HG02678 (cell line): Measurements from ENCODE around the gene FDXACB1.

Source experiments
- ATAC-seq: cut with Tn5 transposase; IDR thresholded peaks from one replicate; pipeline ENCODE4 v1.9.1; 2021; ENCODE audit warnings: mild to moderate bottlenecking, moderate library complexity; ENCODE audit not compliant: unreplicated experiment

The FDXACB1 gene, protein sequence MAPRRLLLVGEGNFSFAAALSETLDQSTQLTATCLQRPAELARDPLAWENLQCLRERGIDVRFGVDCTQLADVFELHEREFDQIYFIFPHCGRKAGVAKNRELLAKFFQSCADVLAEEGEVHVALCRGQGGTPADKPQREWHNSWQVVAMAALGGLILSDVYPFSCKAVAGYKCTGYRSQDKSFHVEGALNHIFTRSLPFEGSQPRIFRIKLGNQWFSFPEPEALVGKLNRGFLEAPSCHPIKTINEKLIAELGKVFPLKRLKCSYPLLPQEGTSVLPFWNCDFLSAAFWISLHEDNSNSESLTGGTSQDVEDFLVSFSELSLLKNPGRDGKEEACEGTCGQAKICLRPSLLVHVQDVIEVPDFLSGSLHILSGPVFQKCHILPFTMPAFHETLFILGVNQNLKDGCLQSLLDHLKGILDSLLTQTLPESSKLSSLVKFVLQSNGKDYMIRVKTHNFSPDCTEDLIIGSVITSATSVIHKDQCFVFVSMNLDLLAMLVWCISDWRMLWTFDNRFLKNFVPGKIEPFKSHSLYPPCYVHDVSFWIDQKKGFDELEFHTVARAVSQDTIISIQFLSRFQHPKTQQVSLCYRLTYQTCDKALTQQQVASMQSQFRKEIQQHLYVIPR

DNA sequence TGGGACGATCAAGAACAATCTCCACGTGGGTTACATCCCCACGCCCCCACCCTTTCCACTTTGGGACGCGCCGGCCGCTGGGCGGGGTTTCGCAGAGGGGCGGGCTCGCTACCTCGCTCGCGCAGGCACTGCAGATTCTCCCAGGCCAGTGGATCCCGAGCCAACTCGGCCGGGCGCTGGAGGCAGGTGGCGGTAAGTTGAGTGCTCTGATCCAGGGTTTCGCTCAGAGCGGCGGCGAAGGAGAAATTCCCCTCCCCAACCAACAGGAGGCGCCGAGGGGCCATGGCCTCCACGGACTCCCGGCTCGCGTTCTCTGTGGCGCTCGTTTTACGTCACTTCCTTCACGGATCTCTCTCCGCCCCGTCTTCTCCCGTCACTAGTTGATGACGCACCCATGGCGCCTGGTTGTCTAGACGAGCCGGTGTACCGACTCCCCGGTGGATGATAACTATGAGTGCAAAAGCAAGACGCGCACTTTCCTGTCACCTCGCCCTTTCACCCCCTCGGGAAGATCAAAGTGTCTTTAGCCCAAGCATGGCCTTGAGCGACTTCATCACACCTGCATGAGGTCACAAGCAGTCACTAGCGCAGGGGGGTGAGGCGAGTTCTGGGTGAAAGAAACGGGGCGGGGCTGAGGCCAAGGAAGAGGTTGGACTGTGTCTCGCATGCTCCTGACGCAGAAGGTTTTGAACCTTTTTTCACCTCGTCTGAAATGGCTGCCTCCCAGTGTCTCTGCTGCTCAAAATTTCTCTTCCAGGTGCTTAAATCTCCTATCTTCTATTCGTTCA is at the start of gene FDXACB1, which contains the start of gene CFAP68:
Gene FDXACB1 (minus strand): TSS at position 317 of the 788 bp plus-strand sequence. CDS start 33 bp downstream, at position 284.
Gene CFAP68 (plus strand): TSS at position 693 of the 788 bp plus-strand sequence. CDS start 20 bp downstream, at position 713.
- peak; percentile 93 for ATAC-seq

DNA sequence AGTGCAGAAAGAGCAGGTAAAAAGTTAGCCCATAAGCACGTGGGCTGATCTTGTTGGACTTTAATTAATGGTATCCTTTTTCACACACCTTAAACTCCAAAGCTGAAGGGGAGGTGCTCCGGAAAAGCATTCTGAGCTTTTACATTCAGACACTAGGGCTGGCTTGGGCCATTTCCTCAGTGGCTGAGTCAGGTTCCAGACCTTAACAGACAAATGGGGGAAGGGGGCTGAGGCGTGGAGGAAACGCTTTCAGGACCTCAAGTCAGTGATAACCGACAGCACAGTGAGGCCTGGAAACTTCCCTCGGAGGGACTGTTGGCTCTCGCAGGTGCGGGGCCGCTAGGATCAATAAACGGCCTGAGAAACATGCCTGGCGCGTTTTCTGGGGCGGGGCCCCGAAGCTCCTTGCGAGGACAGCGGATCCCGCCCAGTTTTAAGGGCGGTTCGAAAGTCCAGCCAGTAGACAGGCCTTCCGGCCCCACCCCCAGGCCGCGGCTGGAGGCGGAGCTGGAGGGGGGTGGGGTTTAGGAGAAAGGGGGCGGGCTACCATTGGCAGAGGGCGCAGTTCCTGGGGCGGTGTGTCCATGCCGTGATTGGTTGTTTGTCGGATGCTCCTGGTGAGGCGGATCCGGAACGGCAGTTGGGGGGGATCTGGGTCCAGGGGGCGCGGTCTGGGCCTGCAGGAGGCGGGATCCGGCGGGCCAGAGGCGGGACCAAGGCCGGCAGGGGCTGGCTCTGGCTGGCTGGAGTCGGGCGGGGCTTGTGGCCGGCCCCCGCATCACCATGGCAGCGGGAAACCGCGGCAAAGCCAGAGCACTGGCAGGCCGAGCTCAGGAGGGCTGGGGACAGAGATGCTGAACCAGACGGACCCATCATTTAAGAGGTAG is 47.8 kb upstream of the FDXACB1 start:
- peak; percentile 94 for ATAC-seq

DNA sequence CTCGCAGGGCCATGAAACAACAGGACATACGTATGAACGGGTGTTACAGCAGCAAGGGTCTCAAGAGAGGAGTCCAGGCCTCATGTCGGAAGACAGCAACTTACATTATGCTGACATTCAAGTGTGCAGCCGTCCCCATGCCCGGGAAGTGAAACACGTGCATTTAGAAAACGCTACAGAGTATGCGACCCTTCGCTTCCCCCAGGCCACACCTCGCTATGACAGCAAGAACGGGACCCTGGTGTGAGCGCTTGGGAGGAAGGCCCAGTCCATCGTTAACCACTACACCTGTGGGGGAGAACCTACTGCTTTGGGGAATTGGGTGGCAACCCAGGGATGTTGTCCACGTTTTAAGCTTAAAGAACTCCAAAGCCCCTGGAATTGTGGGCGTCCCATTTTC is 47.0 kb upstream of the FDXACB1 start:
- no peak for ATAC-seq

DNA sequence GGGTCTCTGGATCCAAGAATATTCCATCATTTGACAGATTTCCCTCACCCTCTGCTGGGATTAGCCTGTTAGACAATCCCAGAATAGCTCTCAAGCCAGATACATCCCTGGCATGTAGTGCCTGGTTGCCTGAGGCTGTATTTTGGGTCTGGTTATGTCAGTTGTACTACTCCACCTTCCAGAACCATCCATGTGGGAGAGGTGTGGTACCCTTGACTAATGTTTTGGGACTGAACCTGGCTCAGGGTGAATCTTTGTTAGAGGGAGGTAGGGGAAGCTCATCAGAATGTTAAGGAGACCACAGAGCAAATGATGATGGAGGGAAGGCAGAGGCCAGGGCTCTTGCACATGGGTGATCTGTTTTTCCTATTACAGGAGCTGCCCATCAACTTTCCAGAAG is 45.0 kb upstream of the FDXACB1 start:
- no peak for ATAC-seq

DNA sequence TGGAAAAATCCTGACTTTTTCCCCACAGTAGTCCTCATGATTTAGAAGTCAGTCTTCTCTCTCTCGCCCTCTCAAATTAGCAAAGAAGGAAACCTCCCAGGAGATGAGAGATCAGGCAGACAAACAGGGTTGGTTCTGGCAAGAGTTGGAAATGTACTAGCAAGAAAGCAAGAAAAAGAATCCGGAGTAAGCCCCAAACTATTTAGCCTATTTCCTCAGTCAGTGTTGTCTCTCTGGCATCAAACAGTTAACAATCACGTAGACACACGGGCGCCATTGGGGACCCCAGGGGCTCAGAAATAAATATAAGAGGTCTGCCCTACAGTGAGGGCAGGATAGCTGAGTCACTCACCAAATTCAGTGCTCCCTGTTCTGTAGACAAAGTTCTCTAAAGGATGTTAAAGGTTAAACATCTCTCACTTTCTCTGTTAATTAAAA is 44.4 kb upstream of the FDXACB1 start:
- no peak for ATAC-seq

DNA sequence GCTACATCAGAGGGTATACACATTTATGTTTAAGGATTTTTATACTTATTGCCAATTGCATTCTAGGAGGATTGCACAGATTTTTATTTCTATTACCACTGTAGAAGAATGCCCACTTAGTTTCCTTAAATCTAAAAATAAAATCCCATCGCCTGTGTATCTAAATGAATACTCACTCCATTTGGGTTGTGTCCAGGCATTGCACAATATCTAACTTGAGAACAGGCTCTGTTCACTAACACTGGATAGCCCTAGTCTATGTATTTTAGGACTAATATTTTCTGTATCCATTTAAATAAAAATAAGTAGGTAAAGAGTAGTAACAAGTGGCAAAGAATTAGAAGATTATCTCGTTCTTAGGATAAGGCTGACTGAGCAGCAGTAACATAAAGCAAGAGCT is 43.8 kb upstream of the FDXACB1 start:
- ATAC-seq: no peak

DNA sequence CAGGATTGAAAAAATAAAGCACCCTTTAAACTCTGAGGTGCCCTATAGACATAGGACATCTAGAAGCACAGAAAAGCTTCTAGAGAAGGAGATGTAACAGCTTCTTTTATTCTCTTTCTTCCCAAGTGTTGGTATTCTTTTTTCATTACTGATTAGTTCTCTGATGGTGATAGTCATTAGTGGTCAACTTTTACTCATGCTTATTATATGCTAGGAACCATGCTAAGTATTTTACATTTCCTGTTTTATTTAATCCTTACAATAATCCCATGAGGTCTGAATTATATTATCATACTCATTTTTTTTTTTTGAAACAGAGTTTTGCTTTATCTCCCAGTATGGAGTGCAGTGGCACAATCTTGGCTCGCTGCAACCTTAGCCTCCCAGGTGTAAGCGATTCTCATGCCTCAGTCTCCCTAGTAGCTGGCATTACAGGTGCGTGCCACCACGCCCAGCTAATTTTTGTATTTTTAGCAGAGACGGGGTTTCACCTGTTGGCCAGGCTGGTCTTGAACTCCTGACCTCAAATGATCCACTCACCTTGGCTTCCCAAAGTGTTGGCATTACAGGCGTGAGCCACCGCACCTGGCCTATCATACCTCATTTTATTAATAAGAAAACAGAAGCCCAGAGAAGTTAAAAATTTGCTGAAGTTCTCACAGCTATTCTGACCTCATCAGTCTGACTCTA is 42.7 kb upstream of the FDXACB1 start:
- no peak for ATAC-seq

DNA sequence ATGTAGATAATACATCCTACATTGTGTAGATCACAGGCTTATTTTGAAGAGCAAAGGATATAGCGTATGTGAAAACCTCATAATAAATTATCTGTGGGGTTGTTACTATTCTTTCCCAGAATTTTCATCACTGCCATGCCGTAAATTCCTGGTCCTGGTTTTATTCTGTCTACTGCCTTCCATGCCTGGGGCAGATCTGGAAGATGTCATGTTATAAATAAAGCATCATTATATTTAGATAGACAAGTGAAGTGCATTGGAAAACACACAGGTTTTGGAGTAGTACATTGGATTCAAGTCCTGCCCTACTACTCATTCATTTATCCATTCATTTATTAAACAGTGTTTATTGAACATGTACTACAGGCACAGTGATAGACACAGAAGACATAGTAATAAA is 41.9 kb upstream of the FDXACB1 start:
- ATAC-seq: no peak

DNA sequence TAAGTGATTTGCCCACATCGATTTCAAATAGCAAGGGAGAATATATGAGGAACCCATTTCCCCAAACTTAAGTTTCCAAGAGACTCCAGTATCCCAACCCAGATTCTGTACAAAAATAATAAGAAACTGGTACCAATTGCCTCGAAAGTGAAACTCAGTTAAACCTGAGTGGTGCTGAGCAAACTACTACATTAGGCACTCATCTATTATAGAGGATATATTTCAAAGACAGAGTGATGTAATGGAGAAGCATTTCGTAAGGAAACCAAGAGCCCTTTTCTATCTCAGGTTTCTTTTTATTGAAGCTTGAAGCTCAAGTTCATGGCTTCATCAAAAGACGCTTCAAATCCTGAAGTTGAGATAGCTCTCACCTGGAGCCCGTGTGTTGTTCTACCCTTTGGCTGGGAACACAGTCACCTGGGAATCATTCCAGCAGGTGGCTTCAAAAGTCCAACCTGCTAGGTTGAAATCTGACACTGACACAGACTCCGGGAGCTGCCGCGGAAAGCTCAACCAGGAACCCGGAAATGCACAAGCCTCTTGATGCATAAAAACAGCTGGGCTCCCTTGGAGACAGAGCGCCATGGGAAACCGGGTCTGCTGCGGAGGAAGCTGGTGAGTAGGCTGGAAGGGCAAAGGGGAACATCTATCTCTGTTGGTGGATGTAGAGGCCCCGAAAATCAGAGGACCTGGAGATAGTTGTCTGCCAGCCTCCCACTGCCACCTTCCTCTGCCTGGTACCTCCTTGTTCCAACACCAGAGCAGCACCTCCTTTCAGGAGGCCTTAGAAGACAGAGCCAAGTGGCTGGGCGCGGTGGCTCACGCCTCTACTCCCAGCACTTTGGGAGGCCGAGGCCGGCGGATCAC is 39.7 kb upstream of the FDXACB1 start, which contains the start of gene C11orf52:
Gene C11orf52 (plus strand): TSS at position 524 of the 867 bp plus-strand sequence. CDS start 60 bp downstream, at position 584.
- ATAC-seq: no peak

DNA sequence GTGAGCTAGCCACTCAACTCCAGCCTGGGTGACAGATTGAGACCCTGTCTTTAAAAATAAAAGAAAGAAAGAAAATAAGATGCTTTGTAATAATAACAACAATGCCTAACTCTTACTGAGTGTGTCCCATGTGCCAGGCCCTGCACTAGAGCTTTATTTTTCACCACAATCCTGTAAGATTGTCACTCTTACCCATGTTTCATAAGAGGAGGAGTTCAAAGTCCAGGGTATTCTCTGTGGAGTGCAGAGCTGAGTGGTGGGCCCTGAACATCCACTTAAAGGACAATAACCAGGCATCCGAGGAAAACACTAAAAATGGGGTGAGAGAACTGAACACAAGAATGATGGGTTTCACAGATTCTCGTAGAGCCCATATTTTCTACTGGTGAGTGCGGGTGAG is 38.8 kb upstream of the FDXACB1 start:
- ATAC-seq: no peak

DNA sequence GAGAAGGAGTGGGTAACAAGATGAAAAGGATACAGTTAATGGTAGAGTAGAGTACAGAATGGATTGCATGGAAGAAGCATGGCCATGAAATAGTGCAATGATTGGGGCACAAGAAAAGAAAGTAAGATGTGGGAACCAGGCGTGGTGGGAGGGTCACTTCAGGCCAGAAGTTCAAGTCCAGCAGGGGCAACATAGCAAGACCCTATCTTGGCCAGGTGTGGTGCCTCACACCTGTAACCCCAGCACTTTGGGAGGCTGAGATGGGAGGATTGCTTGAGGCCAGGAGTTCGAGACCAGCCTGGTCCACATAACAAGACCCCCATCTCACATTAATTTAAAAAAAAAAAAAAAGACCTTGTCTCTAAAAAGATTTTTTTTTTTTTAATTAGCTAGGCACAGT is 38.3 kb upstream of the FDXACB1 start:
- ATAC-seq: no peak

DNA sequence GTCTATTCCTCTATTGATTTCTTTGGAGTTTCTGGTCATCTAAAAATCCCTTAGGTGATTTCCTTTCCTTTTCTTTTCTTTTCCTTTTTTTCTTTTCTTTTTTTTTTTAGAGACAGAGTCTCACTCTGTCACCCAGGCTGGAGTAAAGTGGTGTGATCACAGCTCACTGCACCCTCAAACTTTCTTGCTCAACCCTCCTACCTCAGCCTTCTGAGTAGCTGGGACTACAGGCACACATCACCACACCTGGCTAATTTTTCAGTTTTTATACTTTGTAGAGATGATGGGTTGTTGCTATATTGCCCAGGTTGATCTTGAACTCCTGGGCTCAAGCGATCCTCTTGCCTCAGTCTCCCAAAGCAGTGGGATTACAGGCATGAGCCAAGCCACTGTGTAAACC is 37.8 kb upstream of the FDXACB1 start:
- ATAC-seq: no peak

DNA sequence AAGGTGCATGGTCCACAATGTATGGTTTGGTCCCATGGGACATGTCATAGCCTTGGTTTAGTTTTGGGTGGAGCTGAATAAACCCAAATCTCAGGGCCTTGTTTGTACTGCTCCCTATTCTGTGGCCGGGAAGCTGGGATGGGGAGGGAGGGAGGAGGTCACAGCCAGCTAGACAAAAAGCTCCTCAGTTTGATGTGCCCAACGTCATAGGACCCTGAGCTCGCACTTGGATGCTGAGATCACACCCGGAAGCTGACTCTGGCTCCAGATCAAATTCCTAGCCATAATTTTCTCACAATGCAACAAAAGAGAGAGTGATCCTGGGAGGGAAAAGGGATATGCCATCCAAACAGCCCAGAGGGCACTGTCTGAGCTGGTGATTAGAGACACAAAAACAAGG is 35.0 kb upstream of the FDXACB1 start:
- ATAC-seq: no peak

DNA sequence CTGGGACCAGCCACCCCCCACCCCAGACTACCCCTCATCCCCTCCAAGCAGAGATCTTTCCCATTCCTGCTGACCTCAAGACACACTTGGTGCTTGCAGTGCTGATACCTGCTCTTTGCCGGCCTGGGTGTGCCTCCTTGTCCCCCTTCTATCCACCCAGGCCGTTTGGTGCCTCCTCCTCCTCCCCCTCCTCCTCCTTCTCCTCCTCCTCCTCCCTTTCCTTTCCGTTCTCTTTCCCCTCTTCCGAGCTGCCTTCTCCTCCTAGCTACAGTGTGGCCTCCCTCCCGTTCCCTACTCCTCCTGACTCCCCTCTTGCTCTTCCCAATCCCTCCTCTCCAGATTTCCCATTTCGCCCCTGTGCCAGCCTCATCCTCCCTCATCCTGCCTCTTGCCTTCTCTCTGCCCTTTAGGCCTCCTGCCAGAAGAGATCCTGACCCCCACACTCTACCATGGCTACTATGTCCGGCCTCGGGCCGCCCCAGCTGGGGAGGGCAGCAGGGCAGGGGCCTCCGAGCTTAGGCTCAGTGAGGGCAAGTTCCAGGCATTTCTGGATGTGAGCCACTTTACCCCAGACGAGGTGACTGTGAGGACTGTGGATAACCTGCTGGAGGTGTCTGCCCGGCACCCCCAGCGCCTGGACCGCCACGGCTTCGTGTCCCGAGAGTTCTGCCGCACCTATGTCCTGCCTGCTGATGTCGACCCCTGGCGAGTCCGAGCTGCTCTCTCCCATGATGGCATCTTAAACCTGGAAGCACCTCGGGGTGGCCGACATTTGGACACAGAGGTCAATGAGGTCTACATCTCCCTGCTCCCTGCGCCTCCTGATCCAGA is 34.3 kb upstream of the FDXACB1 start:
- no peak for ATAC-seq

DNA sequence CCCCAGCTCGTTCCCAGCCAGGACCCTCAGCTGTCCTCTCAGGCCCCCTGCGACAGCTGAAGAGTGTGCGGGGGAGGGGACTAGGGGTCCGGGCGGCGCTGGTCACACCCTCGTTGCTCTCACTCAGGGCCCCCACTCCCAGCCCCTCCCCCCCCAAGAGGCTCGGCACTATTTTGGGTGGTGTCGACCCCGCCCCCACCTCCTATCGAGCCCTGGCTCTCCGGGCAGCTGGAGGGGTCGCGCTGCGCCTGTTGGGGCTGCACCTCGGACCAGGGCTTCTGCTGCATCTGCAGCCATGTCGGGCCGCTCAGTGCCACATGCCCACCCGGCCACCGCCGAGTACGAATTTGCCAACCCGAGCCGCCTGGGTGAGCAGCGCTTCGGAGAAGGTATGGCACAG is 33.6 kb upstream of the FDXACB1 start, which contains the start of gene HSPB2:
Gene HSPB2 (plus strand): TSS at position 200 of the 400 bp plus-strand sequence. CDS start 96 bp downstream, at position 296.
- no peak for ATAC-seq

DNA sequence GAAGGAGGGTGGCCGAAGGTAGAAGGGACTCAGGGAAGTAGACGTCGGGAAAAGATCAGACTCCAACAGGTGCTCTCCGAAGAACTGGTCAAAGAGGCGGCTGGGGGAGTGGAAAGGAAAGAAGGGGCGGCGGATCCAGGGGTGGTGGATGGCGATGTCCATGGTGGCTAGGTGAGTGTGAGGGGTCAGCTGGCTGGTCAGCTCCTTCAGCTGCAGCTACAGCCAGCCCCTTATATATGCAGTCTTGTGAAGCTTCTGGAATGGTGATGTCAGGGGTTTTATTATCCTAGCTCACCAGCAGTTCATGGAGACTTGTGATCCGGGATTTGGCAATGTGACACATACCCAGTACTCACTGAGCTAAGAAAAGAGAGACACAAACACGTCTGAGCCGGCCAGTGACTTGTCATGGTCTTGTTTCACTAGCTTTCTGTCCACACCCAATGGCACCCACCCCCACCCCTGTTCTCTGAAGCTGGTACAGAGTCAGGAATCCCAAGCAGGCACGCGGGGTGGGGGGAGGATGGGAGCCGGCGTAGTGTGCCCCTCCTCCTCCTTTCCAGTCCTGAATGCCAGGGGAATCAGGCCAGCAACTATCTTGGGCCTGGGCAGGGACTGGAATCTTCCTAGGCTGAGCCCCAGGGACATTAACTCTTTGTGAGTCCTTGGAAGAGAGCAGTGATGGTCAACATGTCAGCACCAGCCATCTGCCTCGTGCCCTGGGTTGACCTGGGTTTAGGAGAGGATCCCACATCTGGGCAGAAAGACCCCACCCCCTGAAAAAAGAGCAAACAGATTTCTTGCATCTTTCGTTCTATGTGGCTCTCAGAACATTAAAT is 32.8 kb upstream of the FDXACB1 start, which contains the start of gene CRYAB:
Gene CRYAB (minus strand): TSS at position 208 of the 839 bp plus-strand sequence. CDS start 46 bp downstream, at position 162.
- no peak for ATAC-seq
